Measurements from ENCODE around the gene NEK6.
A peak's percentile ranks its signal among the peaks of the same experiment; 100 is the strongest.
"Not testable (repeated sequence)": the region's sequence is repeated elsewhere in the genome, so short reads cannot be mapped to it uniquely, and the experiment has no call there.

Gene NEK6

DNA sequence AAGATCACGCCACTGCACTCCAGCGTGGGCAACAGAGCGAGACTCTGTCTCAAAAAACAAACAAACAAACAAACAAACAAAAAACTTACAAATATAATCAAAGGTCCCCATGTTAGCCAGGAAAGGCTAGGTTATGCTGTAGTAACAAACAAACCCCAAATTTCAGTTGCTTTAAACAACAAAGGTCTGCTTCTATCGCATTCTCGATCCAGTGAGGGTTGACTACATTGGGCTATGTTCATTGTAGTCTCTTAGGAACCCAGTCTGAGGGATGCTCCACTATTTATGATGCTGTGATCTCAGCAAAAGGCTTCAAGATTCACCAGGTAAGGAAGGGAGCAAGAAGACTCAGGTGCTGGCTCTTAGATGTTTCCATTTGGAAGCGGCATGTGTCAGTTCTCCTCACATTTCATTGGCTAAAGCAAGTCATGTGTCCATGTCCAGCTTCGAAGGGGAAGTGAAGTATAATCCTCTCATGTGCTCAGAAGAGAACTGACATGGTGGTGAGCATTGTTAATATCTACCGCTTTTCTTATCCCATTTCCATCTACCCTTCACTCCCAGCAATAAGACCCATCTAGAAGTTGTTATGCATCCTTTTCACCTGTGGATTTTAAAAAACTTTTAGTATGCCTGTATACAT is 26.5 kb upstream of the NEK6 start:
- no peak for DNase-seq

DNA sequence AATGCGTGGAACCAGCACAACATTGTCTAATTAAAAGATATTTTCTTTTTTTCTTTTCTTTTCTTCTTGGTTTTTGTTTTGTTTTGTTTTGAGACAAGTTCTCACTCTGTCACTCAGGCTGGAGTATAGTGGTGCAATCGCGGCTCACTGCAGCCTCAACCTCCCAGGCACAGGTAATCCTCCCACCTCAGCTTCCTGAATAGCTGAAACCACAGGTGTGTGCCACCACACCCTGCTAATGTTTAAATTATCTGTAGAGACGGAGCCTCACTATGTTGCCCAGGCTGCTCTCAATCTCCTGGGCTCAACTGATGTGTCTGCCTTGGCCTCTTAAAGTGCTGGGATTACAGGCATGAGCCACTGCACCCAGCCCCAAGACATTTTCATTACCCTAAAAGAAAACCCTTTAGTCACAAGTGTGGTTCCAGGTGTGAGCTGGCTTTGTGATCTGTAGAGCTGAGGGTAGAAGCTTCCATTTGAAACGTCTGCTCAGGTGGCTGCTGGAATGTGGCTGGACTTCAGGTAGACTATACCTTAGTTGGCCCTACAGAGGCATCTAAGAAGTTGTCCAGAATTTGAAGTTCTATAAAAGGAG is 19.1 kb upstream of the NEK6 start:
- DNase-seq = no peak

DNA sequence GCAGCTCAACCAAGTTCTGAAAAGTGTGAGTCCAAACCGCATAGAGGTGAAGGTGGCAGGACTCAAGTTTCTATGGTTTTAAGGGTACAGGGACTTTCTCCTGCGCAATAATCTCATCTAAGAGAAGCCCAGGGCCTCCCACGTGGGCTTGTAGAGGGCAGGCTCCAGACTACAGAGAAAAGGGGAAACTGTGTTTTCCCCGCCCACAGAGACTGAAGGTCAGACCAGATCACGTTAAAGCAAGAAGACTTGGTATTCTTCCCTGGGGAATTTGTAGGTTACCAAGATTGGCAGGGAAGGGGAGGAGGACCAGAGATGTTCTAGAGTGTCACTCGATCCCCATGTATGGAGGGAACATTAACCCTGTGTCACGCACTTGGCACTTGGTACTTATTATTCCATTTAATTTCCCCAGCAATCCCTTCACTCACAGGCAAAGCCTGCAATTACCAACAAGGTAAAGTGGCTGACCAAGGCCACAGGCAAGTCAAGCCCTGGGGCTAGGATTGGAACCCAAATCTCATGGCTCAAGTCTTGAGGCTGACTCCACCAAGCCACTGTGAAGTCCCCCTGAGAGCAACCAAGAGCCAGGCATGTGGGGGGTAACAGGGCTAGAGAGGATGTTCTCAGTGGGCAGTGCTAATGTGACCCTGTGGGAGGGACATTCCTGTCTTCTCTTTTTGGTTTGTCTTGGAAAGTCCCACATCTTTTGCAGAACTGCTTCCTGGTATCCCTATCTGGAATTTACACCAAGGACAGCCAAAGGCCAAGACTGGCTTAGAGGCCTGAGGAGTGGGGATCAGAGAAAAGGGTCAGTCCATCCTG is 18.3 kb upstream of the NEK6 start:
- DNase-seq = peak; percentile 64

DNA sequence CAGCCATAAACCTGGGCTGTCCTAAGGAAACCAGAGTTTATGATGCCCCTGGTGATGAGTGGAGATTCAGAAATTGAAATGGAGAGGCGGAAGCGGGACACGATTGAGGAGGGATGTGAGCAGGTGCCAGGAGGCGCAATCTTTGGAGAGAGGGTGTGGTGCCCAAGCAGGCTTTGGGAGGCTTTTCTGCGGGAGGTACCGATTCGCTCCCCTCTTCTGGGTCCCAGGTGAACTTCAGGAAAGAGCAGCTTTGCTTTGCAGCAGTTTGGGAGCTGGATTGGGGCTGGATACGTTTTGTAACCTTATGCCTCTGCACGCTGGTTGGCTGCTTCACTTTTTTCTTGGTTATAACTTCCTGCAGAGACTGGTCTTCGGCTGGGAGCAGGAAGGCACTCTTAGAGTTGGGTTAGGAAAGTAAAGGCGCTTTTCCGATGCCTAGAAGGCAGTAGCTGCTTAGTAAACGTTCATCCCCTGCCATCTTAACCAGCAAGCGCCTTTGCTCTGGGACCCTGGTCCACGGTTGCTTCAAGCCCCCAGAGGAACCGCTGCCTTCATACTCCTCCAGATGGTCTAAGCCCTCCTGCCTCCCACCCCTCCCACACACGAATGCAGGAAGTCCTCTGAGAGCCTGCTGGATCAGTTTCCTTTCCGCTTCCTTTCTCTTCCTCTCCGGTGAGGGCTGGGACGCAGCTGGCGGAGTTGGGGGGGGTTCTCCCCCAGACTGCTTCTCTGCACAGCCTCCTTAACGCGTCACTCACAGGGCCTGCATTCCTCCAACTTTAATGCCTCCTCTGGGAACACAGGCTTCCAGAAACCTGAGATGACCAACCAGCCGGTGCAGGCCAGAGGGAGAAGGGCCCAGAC is 15.2 kb upstream of the NEK6 start:
- DNase-seq = no peak

DNA sequence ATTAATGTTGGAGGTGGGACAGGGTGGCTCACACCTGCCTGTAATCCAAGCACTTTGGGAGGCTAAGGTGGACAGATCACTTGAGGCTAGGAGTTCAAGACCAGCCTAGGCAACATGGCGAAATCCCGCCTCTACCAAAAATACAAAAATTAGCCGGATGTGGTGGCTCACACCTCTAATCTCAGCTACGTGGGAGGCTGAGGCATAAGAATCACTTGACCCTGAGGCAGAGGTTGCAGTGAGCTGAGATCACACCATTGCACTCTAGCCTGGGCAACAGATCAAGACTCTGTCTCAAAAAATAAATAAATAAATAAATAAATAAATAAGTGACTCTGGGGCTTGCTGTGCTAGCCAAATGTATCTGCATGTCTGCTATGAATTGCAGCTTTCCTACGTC is 10.4 kb upstream of the NEK6 start:
- not testable (repeated sequence) for DNase-seq

DNA sequence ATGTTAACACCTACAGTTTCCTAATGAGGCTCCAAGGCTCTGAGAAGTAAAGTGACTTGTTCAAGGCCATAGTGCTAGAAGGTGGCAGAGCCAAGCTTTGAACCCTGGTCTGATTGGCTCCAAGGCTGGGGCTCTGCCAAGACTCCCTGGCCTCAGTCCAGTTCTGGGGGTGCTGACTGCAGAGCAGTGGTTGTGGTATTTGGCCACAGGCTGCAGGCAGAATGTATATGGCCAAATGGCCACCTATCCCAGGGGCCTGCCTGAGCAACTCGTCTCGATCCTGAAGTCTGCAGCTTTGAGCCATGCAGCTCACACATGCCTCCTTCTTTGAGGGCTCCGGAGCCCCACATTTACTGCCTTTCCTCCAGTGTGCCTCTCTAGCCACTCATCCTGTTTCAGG is 9.7 kb upstream of the NEK6 start:
- DNase-seq = peak; percentile 47

DNA sequence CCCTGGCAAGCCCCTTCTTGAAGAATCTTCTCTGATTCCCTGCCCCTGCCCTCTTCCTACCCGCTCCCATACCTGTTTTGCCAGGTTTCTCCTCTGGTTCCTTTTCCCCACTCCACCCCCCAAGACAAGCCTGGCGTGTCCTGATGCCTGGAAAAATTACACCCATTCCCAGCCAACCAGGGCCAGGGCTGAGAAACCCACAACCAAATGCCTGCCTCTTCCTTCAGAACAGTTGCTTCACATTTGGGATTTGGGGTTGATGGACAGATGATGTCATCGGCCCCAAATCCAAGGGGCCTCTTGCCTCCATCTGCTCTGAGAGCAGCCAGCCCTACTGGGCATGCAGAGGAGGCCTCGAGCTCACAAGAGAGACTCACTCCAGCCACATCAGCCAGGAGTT is 8.8 kb upstream of the NEK6 start:
- DNase-seq = no peak

DNA sequence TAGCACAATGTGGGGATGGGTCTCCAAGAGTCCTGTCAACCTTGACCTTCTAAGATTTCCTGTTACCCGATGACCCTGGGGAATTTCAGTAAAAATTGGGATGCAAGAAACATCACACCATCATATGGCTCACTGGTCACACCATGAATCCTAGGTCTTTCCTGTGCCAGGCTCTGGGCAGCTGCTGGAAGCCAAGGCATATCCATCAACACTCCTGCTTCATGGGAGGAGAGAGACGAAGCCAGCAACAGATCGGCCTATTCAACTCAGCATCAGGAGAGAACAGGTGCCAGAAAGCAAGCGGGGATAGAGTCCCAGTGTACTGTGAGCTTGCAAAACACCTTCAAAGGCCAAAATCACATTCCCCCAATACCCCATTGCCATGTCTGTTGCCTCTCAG is 6.5 kb upstream of the NEK6 start:
- no peak for DNase-seq

DNA sequence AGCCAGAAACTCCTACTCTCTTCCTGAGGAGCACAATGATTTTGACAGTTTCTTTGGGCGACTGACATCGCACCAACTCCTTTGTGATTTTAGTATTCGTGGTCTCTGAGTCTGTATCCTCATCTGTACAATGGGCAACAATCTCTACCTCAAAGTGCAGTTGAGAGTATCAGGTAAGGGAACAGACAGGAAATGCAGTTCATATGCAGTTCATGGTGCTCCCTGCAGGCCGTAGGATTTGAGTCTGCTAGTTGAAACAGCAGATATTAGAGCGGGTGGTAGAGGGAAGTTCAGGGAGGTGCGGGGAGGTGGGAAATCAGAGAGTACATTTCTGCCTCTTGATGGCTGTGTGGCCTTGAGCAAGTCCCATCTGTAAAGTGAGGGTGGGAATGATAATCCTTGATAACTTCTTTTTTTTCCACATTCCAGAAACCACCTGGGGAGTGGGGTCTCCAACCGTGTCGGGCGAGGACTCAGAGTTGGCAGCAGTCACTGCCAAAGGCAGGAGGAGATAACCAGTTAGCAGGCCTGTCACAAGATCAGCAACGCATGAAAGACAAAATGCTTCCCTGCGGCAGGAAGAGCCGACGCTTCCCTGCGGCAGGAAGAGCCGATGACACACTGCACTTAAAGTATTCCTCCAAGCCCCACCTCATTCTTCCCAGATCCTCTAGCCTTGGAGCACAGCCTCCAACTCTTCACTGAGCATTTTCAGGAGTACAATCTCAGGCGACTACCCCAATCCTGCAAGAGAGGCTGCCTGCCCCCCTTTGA is 6.0 kb upstream of the NEK6 start:
- no peak for DNase-seq

DNA sequence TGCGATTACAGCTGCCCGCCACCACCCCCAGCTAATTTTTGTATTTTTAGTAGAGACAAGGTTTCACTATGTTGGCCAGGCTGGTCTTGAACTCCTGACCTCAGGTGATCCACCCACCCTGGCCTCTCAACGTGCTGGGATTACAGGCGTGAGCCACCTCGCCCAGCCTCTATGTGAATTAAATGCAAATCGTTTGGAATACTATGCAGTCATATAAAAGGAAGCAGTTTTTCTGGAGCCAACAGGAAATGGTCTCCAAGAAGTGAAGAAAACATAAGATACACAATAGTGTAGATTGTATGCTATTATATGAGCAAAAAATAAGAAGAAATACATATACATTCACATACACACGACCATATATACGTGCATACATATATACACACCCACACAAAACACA is 4.9 kb upstream of the NEK6 start:
- DNase-seq = not testable (repeated sequence)

DNA sequence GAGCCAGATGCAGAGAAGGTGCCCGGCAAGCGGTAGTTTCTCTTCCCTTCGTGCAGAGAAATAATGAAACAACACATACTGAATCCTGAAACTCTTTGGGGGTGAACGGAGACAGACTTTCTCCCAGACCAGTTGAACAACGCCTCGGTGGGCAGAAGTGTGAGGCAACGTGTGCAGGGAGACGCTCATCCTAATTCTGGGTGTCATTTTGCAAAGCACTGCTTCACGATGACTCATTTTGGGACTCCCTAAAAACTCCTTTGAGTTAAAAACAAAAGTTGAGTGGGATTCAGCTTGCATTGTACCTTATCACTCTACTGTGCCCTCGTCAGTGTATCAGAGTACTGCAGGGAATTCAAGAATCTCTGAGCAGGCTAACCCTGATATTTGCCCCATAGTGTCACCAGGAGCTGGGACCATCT is 3.5 kb upstream of the NEK6 start:
- no peak for DNase-seq

DNA sequence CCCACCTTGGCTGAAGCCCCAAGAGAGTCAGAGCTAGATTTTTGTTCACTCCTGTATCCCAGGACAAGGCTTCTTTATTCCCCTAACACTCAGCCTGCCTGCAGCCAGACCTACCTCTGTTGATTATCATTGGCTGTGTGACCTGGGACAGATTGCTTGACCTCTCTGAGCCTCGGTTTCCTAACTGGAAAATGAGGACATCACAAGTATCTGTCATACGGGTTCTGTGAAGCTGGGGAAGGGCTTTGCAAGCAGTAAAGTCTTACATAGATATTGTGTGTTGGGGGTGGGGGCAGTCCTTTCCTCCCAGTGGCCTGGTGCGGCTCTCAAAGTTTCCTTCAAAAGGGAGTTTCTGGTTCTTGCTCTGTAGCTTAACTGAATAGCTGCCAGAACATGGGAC is 2.5 kb upstream of the NEK6 start:
- DNase-seq = no peak

DNA sequence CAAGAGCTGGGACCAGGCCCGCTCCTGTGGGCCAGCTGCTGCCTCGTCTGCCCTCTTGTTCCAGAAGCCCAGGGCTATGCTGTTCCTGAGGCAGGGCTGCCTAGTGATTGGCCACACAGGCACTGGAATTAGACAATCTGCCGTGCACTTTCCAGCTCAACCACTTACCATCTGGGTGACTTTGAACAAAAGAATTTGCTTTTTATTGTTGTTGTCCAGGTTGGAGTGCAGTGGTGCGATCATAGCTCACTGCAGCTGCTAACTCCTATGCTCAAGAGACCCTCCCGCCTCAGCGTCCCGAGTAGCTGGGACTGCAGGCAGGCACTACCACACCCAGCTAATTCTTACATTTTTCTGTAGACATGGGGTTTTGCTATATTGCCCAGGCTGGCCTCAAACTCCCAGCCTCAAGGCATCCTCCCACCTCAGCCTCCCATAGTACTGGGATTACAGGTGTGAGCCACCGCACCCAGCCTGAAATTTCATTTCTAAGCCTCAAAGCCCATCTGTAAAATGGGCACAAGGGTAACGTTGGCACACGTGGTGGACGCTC is 1.2 kb upstream of the NEK6 start:
- DNase-seq = no peak

DNA sequence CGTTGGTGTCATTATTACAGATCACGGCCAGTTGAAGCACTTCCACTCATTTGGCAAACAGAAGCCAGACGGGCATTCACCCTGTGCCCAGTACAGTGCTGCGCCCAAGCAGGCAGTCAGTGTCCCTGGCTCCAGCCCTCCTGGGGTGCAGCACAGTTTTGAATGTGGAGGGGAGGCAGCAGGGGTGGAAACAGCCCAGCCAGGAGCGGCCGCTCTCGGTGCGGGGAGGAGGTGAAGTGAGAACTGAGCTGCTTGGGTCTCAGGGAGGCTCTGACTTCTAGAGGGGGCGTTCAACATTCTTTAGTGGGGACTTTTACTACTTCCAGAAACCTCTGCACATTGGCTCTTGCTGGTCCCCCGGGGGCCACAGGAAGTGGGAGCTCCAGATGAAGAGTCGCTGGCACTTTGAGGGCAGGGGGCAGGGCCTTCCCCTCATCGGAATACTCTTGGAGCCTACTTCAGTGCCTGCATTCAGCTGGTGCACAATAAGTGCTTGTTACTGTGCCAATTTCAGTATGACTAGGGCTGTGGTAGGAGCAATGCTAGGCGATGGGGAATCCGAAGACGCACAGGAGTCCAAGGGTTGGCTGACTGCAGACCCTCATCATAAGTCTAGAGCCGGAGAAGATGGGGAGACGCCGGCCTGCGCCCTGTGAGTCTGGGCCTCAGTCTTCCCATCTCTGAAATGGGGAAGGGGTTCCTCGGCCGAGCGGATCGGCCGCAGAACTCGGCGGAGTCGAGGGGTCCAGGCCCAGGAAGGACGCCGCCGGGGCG is 492 bp upstream of the NEK6 start:
- DNase-seq = peak; percentile 17

DNA sequence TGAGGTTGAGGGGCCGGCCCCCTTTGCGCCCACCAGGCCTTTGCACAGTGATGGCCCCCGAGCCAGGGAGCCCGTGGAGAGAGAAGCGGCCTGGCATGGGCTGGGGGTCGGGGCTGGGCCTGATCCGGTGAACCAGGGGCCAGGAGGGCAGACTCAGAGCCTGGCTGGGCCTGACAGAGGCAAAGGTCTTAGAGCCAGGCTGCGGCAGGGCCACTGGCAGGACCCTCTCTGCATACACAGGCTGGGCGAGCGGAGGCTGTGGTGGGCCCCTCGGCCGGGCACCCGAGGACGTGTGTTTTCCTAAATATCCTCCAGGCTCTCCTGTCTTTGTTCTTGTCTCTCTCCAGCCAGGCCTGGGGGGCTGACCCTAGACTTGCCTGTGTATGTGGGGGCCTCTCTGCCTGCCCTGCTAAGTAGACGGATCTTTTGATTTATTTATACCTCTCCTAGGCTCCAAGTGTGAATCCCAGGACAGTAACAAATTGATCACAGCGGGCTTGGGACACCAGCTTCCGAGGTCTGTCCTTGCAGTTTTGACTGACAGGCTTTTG is 933 bp downstream of the NEK6 start:
- DNase-seq = peak; percentile 32

DNA sequence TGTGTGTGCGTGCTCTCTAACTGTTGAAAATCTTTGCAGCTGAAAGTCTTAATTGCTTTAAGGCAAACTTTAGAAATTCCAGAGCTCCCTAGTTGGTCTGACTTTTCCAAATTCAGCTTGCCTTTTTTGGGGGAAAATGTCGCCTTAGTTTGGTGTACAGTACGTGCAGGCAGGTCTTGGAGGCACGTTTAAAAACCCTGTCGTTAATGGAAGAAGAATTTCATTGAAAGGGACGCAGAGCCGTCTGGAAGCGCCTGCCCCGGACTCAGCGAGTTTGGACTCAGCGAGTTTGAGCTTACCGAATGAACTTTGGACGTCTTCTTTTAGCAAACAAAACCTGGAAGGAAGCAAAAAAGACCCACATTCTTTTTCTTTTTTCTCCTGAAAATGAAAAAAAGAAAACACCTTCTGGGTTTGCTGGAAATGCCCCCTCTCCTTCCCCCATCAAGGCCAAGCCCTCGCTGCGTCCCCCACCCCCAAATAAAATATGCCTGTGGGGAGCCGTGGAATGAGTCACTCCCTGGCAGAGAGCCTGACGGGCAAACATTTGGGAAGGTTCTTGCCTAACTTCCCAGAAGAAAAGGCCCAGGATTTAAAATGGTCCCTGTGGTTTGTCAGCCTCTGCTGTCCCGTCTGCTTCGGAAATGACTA is 1.5 kb downstream of the NEK6 start:
- DNase-seq = peak; percentile 43

DNA sequence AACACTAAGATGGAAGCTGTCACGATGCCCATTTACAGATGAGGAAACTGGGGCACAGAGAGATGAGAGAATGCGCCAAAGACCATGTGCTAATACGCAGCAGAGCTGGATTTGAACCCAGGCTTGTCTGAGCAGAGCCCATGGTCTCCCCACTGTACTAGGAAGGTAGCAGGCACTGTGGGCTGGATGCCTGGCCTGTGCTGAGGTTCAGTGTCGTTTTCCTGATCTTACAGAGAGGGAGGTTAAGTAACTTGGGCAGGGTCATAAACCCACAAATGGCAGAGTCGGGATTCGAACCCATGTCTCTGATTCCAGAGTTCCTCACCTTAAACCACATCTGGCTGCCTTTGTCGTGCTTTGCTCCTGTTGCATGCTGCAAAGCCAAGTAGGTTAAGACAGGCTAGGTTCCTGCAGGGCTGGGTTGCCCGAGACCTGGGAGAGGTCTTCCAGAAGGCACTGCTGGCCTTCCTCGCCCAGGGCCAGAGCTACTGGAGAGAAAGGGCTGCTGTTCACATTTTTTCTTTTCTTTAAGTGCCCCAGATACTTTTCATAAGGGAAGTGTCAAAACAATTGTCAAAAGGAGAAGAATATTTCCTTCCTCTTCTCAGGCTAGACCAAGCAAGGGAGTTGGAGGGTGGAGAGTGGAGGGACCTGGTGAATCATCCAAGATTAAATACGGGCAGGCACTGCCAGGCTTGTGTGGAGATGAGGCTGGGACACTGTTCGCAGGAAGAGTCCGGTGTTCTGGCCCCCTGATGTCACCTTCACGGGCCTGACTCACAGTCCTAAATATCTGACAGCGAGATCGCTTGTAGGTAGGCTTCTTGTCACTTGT is 3.2 kb downstream of the NEK6 start:
- DNase-seq = peak; percentile 72

DNA sequence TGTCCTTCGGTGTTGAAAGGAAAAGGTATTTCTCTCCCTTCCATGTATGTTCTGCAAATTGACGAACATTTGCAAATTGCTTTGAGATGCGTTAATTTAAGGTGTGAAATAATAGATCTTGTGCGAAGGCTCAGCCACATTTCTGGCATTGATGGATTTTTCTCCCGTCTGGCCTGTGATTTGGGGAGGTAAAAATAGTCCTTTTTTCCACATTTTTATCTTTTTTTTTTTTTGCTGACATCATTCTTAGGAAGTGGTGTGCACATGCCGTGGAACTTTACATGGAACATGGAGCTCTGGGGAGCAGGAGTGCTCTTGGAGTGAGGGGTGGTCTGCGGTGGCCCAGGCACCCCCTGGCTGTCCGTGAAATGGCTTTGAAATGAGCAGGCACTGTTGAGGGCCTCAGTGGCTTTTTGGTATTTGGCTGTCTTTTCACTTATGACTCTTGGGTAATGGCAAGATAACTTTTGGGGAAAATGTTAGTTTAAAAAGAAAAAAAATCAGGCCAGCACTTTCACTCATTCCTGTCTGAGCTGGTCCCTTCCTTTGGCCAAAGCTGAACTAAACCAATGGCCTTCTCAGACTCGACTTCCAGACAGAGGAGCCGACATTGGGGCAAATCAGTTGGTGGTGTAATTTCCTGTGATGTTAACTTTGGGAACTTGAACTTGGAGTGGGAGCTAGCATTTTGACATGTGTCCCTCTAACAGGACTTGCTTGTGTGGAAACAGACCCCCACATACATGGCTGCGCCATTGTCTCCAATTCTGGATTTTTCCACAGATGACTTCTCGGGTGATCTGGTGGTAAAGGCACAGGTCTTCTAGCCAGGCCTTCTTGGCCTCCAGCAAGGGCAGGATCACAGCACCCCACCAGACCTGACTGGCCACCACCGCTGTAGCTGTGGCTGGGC is 4.2 kb downstream of the NEK6 start:
- DNase-seq = no peak

DNA sequence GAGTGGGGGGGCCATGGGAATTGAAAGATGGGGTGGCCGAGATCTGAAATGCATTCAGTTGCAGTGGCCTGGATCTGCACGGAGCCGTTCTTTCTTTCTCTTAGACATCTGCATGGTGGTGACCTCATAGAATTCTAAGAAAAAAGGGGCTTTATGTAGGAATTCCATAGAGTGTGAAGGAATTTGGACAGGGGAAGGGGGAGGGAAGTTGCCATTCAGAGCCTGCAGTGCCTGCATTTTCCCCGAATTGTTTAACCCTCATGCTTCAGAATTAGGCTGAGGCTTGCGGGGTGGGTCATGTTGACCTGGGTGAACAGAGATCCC is 4.9 kb downstream of the NEK6 start:
- DNase-seq = no peak
